GM19455 (cell line): ENCODE results near the gene LMAN2L.

Experiments
- ATAC-seq: cut with Tn5 transposase; IDR thresholded peaks from one replicate; pipeline ENCODE4 v1.9.1; 2021; ENCODE audit not compliant: unreplicated experiment

LMAN2L gene

DNA sequence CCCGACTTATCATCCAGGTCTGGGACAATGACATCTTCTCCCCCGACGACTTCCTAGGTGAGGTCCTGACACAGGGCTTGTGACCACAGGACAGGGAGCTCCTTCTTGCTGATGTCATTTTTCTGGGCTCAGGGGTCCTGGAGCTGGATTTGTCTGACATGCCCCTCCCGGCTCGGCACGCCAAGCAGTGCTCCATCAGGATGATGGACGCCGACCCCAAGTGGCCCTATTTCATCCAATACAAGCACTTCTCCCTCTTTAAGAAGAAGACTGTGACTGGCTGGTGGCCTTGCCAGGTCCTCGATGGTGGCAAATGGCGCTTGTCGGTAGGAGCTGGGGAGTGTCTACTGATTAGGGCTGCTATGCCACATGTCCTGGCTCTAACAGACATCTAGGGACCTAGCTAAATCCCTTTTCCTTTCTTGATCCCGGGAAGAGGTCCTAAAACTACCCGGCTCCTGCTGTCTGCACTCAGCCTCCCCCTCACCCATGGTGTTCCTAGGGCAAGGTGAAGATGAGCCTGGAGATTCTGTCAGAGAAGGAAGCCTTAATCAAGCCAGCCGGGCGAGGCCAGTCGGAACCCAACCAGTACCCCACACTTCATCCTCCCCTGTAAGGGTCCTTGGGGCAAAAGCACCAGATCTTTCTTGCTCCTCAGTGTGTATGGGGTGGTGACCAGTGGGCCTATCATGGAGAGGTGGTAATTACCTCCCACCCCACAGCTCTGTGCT is 36.7 kb downstream of the LMAN2L start:
- no peak for ATAC-seq

DNA sequence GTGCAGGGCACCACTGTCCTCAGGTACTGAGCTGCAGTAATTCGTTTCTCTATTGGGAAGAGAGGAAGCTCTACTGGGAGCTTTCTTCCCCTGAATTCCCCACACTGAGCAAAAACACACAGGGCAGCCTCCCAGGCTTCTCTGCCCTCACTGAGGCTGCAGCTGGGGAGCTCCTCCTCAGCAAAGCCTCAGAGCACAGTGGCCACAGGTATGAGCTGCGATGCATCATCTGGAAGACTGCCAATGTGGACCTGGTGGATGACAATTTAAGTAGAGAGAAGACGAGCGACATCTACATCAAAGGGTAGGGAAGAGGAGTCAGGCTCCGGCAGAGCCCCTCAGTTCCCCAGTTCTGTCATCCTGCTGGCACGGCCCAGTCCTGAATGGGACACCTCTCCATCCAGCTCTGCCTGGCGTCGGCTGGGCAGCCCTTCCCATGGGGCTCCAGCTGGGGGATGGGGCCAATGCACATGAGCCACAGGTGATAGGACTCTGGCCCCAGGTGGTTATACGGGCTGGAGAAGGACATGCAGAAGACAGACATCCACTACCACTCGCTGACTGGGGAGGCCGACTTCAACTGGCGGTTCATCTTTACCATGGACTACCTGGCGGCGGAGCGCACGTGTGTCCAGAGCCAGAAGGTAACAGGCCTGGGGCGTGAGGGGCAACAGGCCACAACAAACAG is 37.6 kb downstream of the LMAN2L start:
- no peak for ATAC-seq

DNA sequence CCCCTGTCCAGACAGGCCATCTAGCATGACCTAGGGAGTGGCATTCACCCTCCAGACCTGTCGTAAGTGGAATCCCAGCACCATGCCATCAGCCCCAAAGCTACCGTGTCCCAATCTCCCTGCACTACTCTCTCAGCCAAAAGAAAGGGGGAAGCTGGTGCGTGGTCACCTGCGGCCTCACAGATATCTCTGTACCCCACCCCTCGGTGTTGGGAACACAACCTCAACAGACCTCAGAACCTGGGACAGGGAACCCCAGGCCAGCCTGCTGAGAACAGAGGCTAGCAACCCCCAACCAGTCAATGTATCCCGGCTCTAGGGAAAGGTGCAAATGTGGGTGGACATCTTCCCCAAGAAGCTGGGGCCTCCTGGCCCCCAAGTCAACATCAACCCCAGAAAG is 38.2 kb downstream of the LMAN2L start:
- no peak for ATAC-seq

DNA sequence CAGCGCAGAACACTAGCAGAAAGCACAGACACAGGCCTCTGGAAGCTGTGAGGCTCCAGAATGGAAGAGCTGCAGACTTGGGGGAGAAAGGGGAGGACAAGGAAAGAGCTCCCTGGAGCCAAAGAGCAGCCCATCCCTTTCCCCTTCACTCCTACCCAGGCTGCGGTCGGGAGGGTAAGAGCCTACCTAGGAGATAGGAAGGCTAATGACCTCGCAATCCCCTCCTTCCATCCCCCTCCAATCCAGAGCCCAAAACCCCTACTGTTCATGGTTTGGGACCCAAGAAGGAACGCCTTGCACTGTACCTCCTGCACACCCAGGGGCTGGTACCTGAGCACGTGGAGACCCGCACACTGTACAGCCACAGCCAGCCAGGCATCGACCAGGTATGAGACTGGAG is 39.8 kb downstream of the LMAN2L start:
- ATAC-seq = no peak

DNA sequence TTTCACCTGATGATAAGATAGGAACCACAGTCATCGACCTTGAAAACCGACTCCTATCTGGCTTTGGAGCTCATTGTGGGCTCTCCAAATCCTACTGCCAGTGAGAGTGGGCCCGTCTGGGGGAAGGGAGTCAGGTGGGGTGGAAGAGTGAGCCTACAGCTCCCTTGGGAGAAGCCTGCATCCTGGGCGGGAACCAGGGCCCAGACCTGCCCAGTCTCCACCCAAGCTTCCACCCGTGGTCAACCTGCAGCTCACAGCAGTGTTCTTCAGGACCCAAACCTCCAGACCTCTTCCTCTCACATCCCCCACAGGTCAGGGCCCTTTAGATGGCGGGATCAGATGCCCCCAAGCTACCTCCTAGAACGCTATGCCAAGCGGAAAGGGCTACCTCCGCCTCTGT is 40.2 kb downstream of the LMAN2L start:
- ATAC-seq = no peak

DNA sequence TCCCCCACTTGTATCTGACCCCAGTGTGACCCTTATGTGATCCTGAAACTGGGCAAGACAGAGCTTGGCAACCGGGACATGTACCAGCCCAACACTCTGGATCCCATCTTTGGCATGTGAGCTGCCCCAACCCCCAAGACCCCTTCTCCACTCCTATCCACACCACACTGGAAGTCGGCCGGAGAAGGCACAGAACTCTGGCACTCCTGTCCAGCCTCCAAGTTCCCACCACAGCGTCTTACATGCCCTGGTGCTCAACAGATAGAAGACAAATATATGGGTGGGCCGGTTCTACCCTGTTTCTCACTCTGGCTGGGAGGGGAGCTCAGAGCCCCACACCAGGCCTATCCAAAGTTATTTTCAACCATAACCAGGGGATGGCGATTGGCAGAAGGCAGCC is 40.8 kb downstream of the LMAN2L start:
- no peak for ATAC-seq

DNA sequence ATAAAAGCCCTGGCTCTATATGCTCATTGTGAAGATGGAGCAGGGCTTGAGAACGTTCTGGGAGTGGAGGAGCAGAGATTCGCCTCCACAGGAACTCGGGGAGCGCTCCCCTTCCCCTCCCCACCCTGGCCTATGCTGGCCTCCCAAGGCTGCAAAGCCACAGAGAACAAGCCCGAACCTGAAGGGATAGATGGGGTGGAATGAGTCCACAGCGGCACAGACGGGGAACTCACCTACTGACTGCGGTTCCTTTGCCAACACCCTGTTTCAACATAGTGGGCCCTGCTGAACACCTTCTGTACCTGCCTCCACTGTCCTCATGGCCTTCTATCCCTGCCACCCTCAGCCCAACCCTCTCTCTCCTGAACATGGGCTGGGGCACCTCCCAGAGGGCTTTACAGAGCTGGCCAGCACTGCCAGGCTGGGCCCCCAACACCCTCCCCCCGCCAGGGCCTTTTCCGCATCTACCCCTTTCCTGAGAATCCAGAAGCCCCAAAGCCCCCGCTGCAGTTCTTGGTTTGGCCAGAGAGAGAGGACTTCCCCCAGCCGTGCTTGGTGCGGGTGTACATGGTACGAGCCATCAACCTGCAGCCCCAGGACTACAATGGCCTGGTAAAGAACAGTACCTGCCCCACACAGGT is 41.5 kb downstream of the LMAN2L start:
- no peak for ATAC-seq

DNA sequence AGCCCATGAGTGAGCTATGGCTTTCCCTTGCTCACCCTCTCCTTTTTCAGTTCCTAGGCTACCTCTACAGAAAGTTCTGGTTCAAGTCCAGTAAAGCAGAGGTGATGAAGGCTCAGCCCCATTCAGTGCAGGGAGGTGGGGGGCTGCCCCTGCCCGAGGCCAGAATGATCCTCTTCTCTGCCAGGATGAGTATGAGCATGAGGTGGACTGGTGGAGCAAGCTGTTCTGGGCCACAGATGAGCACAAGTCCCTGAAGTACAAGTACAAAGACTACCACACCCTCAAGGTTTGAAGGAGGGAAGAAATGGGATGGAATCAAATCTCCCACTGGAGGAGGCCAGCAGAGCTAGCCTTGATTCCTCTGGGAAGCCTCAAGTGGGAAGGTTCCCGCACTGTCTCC is 42.4 kb downstream of the LMAN2L start:
- ATAC-seq = no peak

DNA sequence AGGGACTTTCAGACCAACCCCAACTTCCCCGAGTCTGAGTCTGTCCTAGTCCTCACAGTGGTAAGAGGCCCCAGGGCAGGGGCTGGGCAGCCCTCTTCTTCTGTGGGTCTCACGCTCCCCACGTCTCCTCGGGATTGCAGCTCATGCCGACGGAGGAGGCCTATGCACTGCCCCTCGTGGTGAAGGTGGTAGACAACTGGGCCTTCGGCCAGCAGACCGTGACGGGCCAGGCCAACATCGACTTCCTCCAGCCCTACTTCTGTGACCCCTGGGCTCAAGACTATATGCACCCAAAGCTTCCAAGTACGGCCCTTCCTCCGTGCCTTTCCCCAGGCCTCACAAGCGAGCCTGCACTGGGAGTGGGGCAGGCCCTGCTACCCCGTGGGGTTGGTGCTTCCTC is 44.3 kb downstream of the LMAN2L start:
- no peak for ATAC-seq

DNA sequence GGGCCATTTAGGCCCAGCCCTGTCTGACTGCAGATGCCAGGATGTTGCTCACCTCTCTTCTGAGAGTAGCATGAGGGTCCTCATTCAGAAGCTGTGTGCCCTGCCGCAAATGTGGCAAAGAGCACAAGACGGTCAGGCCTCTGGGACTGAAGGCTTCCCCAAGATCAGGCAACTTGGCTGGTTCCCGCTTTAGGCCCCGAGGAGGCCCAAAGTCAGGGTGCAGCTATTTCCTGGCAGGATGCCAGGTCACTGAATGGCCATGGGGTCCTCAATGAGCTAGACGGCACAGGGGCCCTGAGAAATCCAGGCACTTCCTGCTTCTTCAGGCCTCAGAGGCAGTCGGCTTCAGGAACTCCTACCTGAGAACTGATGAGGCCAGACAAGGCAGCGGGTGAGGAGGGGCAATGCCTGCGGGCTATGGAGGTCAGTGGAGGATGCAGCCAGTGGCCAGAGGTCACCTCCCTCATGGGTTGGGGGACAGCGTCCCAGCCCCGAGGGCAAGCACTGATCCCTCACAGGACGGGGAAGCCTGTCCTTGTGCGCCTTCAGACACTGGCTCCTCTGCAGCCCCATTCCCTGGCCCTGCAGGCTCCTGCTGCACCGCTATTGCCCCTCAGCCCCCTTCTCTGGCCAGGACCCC is 44.9 kb downstream of the LMAN2L start:
- no peak for ATAC-seq

DNA sequence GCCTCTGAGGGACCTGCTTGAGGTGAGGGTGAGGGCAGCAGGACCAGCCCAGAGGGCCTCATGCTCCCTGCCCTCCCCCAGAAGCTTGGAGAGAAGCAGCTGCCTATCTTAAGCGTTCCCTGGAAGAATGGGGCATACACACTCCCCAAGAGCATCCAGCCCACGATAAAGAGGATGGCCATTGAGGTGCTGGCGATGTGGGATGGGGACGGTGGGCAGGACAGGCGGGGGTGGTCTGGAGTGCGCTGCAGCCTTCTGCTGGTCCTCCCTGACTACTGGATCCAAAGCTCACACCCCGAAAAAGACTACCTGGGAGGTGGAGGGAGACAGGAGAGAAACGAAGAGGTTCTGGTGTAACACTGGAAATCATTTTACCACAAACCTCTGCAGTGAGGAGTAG is 45.6 kb downstream of the LMAN2L start:
- ATAC-seq = no peak

DNA sequence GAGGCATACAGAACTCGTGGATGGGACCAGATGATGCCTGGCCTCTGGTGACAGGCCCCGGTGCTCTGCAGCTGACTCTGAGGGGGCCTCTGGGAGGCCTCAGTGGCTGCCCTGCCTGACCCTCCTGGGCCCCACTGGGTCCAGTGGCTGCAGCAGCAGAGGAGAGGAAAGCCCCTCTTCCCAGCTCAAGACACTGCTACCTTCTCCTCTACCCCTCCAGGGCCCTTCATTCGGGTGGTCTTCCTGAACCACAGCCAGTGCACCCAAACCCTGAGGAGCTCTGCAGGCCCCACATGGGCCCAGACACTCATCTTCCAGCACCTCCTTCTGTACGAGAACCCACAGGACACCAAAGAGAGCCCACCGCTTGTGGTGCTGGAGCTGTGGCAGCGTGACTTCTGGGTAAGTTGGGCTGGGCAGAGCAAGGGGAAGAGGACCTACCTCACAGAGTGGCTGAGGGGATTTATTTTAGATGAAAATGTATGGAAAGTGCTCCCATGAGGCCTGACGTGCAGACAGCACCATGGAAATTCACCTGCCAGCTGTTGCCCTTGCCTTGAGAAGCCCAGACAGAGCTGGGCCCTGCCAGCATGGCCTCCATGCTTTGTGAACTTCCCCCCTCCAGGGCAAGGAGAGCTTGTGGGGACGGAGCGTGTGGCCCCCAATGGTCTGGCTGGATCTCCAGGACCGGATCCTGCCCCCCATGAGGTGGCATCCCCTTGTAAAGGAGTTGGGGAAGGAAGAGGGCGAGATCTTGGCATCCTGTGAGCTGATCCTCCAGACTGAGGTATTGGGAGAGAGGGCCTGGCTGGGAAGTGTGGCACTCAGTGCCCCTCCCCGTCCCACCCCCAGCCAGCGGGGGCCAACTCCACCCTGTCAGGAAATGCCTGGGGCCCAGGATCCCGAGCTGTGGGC is 46.3 kb downstream of the LMAN2L start:
- ATAC-seq = no peak

DNA sequence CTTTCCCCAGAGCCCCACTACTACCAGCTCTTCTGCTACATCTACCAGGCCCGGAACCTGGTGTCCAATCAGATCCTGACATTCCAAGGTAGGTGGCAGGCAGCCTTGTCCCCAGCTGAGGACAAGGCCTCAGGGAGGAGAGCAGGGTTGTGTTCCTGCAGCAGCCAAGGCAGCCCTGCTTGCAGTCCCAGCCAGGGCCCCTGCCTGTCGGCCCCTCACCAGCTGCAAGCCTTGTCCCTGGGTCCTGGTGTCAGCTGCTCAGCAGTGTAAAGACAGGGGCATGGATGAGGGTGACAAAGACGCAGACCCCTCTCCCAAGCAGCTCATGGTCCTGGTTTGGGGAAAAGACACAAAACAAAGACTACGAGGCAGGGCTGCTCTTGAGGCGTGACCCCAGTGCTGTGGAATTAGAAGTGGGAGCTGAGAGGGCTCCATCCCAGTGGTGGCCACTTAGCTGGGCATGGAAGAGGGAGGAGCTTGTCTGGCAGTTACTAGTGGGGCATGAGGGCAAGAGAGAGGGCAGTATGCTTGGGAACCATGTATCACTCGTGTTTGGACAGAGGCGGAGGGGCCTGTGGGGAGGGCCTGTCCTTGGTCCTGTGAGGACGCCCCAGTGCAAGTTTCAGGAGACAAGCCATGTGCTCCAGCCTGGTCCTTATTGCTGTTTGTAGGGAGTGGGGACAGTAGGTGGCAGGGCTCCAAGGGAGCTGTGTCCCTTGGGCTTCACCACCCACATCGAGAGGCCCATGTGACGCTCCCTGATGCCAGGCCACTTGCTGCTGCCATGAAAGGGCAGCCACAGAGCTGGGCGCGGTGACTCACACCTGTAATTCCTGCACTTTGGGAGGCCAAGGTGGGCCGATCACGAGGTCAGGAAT is 47.5 kb downstream of the LMAN2L start:
- ATAC-seq = no peak

DNA sequence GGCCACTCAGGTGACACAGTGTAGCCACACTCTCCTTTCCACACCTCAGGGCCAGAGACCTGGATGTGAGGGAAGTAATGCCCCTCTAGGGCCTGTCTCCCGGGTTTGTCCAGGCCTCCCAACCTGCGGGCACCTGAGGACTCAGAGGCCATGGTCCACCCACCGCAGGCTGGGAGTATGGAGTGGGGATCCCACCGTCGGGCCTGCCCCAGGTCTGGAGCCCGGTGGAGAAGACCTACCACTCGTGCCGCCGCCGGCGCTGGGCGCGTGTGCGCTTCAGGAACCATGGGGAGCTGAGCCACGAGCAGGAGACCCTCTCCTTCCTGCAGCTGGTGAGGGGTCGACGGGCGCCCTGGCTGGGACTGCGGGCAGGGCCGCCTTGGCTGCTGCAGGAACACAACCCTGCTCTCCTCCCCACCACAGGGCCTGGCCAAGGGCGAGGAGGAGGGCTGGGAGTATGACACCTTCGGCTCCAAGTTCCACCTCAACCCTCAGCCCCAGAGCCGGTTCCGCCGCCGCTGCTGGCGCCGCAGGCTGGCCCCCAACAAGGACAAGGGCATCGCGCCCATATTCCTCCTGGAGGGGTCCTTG is 48.7 kb downstream of the LMAN2L start:
- ATAC-seq = no peak

DNA sequence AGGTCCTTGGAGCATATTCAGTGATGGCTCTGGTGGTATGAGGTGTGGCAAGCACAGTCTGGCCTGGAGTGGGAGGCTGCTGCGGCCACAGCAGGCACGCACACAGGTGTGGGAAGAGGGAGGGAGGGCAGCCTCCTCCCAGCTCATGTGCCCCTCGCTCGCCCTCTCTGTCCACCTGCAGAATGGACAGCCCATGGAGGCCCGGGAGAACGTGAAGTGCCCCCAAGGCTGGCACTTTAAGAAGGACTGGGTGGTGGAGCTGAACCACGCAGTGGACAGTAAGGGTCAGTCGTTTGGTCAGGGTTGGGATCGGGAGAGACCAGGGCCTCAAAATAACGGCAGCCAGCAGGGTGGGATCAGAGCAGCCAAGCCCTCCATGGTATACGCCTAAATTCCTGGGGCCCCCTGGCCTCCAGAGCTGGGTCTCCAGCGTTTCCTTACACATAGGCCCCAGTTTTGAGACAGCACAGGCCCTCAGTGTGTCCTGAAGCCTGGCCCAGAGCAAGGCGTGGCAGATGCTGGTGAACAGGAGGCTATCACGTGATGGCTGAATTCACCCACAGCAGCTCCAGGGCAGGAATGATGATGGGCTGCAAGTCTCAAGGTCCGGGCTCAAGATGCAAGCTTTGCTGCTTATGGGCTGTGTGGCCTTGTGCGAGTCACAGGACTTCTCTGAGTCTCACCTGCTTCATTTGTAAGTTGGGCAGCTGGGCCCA is 49.4 kb downstream of the LMAN2L start:
- ATAC-seq = no peak

DNA sequence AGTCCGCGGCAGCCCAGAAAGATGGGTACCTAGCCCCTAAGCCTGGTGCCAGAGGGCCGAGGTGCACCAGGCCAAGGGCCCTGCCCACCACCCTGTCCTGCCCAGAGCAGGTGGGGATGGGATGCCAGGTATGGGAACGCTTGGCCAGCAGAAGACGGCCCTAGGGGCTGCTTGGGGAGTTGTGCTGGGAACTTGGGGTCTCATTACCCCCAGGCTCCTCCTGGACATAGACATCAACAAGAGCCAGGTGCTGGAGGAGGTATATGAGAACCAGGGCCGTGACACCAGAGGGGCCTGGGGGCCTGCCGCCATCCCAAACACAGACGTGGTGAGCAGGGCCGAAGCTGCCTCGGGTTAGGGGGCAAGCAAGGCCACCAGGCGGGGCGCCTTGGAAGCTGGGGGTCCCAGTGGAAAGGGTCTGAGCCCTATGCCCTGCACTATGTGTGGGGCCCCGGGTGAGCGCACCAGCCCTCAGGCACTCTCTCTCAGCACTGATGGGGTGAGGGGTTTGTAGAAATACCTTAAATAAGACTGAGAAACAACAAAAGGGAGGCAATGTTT is 50.4 kb downstream of the LMAN2L start:
- no peak for ATAC-seq

DNA sequence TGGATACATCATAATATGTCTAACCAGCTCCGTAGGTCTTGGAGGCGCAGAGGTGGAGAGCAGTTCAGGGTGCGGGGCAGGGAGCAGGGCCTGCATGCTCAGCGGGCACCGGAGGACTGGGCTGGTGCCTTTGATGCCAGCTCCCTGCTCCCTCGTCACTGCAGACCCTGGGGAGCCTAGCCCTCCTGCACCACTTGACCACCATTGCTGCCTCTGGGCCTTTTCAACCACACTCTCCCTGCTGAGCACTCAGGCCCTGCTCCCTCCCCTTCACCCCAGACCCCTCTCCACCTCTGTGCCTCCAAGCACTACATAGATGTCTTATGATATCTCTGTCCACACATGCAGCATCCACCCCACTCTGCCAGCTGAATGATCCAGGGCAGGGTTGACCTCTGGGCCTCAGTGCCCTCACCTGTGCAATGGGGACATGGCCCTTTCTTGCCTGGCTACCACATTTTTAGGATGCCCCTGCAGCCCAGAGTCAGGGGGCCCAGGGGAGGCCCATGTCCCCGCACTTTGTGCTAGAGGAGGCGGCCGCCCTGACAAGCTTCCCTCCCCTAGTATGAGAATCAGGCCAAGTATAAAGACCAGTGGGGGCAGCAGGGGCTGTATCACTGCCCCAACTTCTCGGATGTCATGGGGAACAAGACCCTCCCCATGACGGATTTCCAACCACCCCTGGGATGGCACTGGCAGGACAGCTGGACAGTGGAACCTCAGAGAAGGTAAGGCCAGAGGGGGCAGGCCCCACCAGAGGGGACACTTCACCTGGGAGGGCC is 51.0 kb downstream of the LMAN2L start:
- no peak for ATAC-seq
